NCI-H2081 treated with DMSO at 0.1 percent for 48 hours (cell line): ENCODE data around the gene TPBG.
"Not testable (repeated sequence)": the region's sequence is repeated elsewhere in the genome, so short reads cannot be mapped to it uniquely, and the experiment has no call there.

ENCODE experiments used
- DNase-seq: peaks from one replicate; lab custom pipeline; 2025; lab: John Stamatoyannopoulos, UW

The TPBG gene

GRCh38 chr6:82376636-82377035, 13.0 kb downstream of the TPBG start:
- no peak for DNase-seq

- DNase-seq, result no peak
Measured at GRCh38 chr6:82380566-82381185, 17.1 kb downstream of the TPBG start.

- no peak for DNase-seq
Measured at GRCh38 chr6:82381278-82381677, 17.7 kb downstream of the TPBG start.

GRCh38 chr6:82385102-82385501, 21.5 kb downstream of the TPBG start:
- DNase-seq, result no peak

GRCh38 chr6:82385546-82385945, 21.9 kb downstream of the TPBG start:
- no peak for DNase-seq

- peak; percentile 52 for DNase-seq
Measured at GRCh38 chr6:82385961-82386360, 22.3 kb downstream of the TPBG start.

GRCh38 chr6:82394770-82395169, 31.2 kb downstream of the TPBG start:
- DNase-seq, result not testable (repeated sequence)

- DNase-seq, result no peak
Measured at GRCh38 chr6:82396964-82397751, 33.5 kb downstream of the TPBG start.

GRCh38 chr6:82397962-82398692, 34.5 kb downstream of the TPBG start:
- DNase-seq, result no peak

- DNase-seq, result no peak
Measured at GRCh38 chr6:82408952-82409431, 45.4 kb downstream of the TPBG start.

- no peak for DNase-seq
Measured at GRCh38 chr6:82410151-82410648, 46.6 kb downstream of the TPBG start.

GRCh38 chr6:82413868-82414267, 50.3 kb downstream of the TPBG start:
- DNase-seq, result no peak

GRCh38 chr6:82415820-82416219, 52.2 kb downstream of the TPBG start:
- no peak for DNase-seq

GRCh38 chr6:82416346-82416745, 52.7 kb downstream of the TPBG start:
- DNase-seq, result no peak
